Transverse colon (tissue), 4 donors: ENCODE data around the gene NUP98.
"Not testable (repeated sequence)": the region's sequence is repeated elsewhere in the genome, so short reads cannot be mapped to it uniquely, and the experiment has no call there.

ENCODE experiments used
- CTCF ChIP-seq, 5 experiments: fragments of 200-600 bp in 3 of 5; fragments of 450-650 bp in 2 of 5; sonication (generic) in 3 of 5; IDR thresholded peaks; 1 replicate in 2 of 5; 2 replicates in 3 of 5; pipeline ENCODE4 v1.5.1; 2016 to 2017; ENCODE audit warnings: antibody characterized with exemption in 5 of 5, inconsistent platforms in 3 of 5, mild to moderate bottlenecking in 2 of 5, moderate library complexity in 1 of 5
- EP300 ChIP-seq: sonication (generic); formaldehyde crosslinking; IDR thresholded peaks from one replicate; pipeline ENCODE4 v1.6.1; 2017; ENCODE audit warnings: antibody characterized with exemption, low read depth
- POLR2A ChIP-seq: fragments of 450-650 bp; IDR thresholded peaks from one replicate; pipeline ENCODE4 v1.6.1; 2016; ENCODE audit warnings: antibody characterized with exemption, mild to moderate bottlenecking, moderate library complexity
- POLR2AphosphoS5 ChIP-seq, 3 donors: sonication (generic); formaldehyde crosslinking; IDR thresholded peaks; one replicate each; pipeline ENCODE4 v1.6.1; 2016; ENCODE audit warnings: antibody characterized with exemption in 3 of 3

- not testable (repeated sequence) for TF ChIP-seq CTCF (IDR thresholded peaks at IDR 0.05); POLR2A; EP300; POLR2AphosphoS5 (IDR thresholded peaks at IDR 0.05)
Measured at GRCh38 chr11:3643102-3643546, 154.2 kb downstream of the NUP98 start.
